ENCODE data around the gene TRAF7.
"Not testable (repeated sequence)": the region's sequence is repeated elsewhere in the genome, so short reads cannot be mapped to it uniquely, and the experiment has no call there.

Gene TRAF7

DNA sequence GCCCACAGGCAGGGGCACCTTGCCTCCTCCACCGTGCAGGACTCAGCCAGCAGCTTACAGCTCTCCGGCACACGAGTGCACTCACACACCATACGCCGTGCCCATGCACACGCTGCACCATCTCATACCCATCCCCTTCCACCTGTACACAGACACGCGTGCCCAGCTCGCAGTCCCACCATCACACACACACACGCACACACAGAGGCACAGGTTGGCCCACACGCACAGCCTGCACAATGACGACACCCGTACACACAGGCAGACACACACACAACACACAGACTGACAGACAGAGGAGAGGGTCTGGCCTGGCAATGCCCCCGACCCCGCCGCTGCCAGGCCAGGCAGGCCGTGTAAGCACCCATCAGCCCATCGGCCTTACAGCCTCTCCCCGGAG, 28.8 kb downstream of the TRAF7 start:
- DNase-seq, result no peak

DNA sequence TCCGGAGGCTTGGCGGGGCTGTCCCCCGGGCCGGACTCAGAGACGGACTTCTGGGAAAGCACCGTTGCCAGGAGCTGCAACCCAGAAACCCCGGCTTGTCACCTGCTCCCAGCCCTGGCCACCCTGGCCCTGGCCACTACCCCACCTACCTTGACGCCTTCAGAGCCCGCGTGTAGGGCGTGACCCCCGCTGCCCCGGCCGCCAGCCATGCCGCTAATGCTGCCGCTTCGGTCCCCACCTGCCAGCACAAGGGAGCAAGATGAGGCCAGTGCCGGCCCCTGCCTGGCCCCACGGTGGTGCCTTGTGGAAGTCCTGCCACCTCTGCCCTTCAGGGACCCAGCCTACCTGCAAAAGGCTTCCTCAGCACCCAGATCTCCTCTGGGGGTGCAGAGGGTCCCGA, 29.4 kb downstream of the TRAF7 start:
- DNase-seq, result no peak

DNA sequence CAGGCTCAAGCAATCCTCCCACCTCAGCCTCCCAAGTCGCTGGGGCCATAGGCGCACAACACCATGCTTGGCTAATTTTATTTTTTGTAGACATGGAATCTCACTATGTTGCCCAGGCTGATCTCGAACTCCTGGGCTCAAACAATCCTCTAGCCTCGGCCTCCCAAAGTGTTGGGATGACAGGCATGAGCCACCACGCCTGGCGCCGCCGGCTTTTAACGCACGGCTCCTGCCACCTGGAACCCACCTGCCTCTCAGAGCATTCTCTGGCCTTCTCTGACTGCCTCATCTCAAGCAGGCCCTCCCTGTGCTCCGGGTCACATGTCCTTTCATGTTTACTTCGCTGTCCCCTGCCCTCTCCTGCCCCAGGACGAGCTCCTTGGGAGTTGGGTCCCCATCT, 30.5 kb downstream of the TRAF7 start:
- DNase-seq, result no peak

DNA sequence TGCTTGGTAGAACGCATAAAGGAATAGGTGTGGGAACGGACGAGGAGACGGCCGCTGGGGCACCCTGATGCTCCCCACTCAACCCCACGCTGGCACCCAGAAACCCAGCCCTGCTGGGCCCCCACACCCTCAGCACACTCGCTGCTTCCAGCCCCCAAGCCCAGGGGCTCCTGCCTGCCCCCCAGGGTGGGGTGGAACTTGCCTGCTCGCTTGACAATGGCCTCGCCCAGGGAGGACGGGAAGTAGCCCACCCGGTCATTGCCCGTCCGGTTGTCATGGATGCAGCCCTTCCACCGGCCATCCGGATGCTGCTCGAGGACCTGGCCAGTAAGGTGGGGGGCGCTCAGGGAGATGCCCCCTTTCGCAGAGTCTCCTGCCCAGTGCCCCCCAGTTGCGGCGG, 30.9 kb downstream of the TRAF7 start:
- no peak for DNase-seq

DNA sequence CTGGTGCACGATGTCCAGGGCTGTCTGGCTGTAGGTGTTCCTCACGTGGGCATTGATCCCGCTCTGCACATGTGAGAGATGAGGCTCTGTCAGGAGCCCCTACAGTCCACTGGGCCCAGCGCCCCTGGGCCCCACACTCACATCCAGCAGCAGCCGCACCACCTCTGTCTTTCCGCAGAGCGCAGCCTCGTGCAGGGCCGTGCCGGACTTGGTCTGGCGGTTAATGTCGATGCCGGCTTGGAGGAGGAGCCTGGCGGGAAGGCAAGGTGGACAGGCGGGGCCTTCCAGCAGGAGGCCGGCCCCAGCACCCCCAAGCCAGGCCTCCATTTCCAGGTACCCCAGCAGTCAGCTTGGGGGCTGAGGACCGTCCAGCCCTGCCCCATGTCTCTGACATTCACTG, 31.6 kb downstream of the TRAF7 start:
- no peak for DNase-seq

DNA sequence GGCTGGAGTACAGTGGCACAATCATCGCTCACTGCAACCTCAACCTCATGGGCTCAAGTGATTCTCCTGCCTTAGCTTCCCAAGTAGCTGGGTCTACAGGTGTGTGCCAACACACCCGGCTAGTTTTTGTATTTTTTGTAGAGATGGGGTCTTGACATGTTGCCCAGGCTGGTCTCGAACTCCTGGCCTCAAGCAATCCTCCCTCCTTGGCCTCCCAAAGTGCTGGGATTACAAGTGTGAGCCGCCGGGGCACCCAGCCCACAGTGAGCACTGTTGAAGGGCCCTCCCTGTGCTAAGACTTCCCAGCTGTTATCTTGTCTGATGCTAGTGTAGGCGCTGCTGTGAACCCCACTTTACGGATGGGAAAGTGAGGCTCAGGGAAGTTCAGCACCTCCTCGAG, 32.8 kb downstream of the TRAF7 start:
- DNase-seq, result no peak

DNA sequence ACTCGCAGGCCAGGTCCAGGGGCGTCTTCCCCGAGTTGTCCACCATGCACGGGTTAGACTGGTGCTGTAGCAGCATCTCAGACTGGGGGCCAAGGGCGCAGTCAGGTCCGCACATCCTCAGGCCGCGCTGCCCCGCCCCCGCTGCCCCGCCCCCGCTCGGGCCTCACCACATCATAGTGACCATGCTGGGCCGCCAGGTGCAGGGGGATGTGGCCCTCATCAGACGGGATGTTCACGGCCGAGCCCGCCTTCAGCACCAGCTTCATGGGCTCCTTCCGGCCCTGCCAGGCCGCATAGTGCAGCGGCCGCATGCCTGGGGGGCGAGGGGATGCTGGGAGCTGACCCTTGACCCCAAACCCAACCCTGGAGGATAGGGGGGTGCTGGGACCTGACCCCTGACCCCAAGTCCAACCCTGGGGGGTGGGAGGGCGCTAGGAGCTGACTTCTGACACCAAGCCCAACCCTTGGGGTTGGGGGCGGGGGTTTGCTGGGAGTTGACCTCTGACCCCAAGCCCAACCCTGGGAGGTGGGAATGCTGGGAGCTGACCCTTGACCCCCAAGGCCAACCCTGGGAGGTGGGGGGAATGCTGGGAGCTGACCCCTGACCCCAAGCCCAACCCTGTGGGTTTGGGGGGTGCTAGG, 33.8 kb downstream of the TRAF7 start:
- DNase-seq, result no peak

DNA sequence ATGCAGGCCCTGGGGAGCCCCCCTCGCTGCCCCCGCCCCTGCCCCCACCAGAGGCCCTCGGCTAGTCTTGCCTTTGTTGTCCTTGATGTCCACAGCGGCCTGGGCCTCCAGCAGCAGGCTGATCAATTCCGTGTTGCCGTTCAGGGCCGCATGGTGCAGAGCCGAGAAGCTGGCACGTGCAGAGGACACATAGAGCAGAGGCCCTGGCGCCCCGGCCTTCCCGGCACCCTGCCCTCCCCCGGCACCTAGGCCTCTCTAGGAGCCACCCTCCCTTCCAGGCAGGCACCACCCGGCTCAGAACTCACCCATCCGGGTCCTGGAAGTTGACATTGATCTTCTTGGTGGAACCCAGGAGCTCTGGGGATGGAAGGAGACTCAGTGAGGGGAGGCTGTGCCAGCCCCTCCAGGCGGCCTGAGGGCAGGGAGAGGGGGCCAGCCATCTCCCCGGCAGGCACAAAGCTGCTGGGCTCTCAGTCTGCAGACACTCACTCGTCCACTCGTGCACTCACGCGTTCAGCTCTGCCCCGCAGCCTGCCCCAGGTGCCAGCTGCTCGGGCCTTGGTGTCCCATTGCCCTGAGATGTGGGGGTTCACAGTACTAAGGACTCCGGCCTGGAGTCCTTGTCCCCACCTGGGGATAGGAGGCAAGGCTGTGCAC, 34.5 kb downstream of the TRAF7 start:
- no peak for DNase-seq

DNA sequence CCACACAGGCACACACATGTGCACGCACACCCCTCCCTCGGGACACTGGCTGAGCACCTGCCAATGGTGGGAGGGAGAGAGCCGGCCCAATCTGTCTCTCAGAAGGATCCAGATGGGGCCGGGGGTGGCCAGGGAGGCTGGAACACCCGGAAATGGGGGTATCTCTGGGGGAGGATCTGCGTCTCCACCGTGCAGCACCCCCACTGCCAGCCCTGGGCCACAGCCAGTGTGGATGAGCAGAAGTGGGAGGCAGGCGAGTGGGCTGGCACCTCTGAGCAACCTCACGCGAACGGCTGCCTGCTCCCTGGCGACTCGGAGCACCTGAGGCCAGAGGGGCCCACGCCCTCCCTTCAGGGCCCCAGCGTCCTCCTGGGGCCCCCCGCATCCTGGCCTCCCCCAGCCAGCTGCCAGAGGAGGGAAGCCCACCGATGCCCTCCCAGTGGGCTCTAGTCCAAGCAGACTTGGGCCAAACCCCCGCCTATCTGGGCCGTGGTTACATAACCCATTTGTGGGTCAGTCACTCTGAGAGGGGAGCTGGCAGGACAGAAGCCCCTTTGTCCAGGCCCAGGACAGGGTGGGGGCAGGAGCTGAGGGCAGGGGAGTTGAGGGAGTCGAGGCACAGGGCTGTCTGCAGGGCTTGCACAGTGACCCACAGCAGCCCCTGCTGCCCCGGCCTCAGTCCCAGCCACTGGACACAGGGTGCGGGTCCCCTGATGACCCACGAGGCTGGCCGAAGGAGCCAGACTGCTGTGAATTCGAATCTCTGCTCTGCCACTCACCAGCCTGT, 35.3 kb downstream of the TRAF7 start:
- DNase-seq, result no peak

DNA sequence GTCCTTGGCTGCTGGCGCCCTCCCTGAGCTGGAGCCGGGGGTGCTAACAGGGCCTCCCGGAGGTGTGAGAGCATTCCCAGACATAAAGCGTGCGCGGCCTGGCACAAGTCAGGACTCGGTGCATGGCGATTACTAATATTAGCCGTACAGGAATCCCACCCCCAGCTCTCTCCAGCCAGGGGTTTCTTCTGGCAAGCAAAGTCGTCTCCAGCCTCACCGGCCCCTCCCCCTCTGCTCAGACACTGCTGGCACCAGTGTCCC, 35.8 kb downstream of the TRAF7 start:
- no peak for DNase-seq

DNA sequence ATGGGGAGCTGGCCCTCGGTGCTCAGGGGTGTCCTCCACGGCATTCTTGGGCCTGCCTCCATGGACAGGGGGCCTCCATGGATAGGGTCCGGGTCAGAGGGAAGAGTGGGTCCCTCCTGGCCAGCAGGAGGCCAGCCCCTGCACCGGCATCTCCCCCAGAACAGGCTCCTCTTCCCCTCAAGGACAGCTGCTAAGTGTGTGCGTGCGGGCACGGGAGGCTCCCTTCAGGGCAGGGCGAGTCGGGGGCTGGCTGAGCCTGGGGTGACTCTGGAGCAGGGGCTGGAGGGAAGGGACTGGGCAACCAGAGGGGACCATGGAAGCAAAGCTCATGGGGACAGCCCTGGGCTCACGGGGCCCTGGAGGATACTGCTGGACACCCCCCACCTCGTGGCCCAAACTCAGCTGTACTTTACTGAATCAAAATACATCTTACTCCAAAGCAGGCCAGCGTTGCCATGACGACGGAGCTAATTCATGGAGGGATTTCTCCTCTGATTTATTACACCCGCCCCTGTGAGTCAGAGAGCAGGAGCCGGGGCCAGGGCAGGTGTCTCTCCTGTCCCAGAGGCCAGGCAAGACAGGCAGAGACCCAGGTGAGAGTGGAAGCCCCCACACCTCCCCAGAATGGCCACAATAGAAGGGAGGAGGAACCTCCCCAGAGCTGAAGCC, 38.7 kb downstream of the TRAF7 start:
- peak in 1 of 2 experiments; percentile 21 for DNase-seq

DNA sequence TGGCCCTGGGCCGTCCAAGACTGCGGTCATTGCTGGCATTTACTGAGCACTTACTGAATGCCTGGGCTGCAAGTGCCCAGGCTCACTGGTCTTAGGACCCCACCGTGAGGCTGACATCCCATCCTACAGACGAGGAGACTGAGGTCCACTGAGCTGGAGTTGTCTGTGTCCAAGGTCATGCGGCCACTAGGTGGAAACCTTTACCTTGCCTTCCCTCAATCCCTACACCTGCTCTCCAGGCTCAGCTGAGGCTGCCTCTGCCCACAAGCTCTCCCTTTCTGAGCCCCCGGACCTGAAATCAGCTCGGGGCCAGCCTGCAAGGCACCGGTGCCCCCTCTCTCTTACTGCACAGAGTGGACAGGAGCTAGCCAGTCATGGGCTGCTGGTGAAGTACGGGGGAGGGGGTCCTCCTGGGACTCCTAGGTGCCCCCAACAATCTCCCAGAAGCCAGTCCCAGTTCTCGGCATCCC, 39.3 kb downstream of the TRAF7 start:
- DNase-seq, result peak; percentile 51 to 61

DNA sequence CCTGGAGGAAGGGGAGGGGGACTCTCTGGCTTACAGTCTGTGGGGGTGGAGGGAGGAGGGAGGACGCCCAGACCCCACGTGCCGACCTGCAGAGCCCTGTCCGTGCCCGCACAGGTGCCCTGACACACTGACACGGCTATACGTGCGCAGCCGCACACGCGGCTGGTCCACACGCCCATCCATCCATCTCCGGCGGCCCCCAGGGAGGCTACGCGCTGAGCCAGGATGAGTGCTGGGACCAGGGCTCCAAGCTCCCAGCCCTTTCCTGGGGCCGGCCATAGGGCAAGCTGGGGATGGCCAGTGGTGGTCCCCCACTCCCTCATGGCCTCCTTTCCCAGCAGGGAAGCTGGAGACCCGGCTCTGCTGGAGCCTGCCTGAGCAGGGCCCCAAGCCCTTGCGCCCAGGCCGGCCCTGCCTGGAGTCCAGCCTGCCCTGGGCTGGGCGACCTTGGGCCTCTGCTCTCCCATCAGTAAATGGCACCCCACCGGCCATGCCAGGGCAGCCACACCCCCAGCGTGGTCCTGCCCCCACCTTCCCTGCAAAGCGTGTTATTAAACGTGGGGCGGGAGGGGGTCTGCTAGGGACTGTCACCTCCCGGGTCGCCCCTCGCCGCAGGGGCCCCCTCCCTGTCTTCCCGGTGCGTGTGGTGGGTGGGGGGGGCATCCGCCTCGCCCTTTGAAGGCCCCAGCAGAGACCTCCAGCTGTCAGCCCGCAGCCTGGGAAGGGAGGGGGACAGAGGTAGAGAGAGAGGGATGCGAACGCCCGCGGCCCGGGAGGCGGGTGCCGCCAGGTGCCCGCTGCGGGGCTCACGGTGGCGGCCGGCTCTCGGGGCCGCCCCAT, 40.0 kb downstream of the TRAF7 start:
- DNase-seq, result no peak

DNA sequence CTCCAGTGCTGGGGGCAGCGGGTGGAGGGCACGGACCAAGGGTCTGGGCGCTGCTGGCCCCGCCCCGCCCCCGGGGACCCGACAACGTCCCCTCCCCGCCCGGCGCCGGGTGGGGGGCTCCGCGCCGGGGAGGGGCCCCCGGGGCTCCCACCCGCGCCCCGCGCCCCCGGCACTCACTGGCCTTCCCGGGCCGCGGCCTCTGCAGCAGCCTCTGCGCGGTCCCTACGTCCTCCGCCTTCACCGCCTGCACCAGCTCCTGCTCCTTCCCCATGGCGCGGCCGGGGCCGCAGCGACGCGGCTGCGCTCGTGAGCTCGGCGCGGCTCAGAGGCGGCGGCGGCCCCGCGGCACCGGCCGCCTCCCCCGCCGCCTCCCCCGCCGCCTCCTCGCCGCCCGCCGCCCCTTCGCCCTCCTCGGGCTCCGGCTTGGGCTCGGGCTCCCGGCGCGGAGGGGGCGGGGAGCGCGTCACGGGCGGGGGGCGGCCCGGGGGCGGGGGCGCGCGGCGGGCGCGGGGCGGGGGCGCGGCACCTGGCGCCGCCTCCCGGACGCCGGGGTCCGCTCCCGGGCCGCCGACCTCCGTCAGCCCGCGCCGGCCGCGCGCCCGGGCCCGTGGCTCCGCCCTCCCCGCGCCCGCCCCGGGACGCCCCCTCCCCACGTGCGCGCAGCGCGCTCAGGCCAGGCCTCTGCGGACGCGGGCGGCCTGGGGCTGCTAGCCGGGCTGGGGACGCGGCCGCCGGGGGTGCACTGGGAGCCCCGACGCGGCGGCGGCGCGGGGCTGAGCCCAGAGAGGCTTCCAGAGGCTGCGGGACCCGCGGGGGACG, 40.8 kb downstream of the TRAF7 start, which contains the start of gene CASKIN1:
TSS of gene CASKIN1 (minus strand) at position 444 of the 819 bp plus-strand sequence. CDS start at position 271, 173 bp downstream.
- DNase-seq, result peak in 1 of 2 experiments; percentile 15

DNA sequence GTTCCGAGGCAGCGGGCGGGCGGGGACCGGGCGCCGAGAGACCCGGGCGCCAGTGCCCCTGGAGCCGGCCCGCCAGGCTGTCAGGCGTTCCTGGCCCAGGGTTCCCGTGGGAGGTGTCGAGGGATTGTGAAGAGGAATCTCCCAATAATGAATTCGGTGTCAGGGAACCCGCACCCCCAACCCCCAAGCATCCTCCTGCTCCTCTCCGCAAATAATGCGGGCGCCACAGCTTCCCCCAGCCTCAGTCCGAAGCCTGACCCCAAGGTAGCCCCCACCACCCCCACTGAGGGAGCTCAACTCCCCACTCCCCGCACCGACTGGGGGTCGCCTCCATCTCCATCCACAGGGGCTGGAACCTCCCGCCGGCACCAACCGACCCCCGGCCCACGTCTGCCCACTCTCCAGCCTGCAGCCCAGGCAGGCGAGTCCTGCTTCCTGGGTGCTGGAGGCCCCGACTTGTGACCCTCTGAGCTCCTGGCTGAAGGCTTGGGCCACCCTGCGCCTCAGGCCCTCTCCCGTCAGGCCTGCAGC, 41.5 kb downstream of the TRAF7 start:
- no peak for DNase-seq

DNA sequence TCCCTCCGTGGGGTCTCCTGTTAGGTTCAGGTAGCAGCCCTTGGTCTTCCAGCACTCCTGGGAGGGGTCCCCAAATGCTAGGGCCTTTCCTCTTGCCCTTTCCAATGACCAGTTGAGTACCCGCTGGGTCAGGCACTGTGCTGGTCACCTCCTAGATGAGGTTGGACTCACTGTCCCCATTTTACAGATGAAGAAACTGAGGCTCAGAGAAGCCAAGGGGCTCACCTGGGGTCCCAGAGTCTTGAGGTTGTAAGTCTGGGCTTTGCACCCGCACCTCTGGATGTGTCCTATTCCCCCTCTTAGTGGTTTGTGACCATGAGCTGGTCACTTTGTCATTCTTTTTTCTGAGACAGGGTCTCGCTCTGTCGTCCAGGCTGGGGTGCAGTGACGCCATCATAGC, 42.2 kb downstream of the TRAF7 start:
- DNase-seq, result no peak

DNA sequence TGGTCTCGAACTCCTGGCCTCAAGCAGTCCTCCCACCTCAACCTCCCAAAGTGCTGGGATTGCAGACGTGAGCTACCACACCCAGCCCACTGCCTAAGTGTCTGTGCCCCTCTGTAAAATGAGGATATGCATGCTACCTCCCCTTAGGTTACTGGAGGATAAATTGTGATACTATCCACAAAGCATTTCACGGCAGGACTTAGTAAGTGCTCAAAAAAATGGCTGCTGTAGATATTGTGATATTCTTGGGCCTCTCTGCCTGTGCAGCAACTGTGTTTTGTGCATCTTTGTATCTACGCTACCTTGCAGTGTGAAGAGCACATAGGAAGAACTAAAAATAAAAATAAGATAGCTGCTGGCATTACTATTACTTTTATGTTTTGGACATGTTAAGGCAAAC, 42.7 kb downstream of the TRAF7 start:
- no peak for DNase-seq

DNA sequence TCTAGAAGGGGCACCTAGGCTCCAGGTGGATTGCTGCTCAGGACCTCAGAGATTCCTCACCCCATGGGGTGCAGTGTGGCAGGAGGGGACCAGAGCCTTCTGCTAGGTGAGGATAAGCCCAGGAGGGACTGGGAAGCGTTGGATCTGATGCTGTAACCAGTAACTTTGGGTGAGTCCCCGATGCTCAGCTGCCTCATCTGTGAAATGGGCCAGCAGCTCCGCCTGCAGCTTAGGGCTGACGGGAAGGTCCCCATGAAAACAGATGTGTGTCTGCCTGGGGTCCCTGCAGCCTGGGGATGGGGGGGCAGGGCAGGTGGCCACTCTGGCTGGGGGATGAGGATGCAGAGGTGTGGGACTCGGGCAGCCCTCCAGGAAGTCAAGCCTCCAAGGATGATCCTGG, 43.5 kb downstream of the TRAF7 start:
- DNase-seq, result no peak

DNA sequence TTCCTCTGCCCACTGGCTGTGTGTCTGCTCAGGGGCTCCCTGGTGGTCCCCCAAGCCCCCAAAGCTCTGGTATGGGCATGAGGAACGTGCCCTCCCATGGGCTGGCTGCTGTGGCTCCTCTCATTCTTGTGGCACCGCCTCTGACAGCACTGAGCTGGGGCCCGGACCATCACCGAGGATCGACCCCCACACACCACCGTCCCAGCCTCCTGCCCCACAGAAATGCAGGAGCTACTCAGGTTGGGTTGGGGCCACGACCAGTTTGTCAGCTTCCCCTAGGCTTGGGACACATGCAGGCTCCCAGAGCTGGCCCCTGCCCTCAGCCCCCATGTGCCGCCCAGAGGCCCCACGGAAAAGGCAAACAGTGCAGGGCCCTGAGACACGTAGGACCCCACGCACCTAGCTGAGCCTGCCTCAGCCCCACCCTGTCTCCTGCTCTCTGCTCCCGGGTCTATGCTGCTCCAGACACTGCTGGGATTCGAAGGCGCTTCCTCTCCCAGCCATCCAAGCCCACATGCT, 44.1 kb downstream of the TRAF7 start:
- DNase-seq, result no peak

DNA sequence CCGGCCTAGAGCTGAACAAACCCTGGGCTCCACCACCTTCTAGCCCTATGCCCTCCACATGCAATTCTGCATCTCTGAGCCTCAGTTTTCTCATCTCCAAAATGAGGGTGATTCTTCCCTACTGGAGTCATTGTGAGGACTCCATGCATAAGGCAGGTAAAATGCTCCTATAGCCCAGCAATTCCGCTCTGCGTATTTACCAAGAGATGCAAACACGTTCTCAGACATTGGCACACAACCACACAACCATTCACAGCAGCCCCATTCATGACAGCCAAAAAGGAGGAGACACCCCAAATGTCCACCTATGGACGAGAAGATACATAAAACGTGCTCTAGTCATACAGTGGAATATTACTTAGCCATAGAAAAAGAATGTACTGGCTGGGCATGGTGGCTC, 44.7 kb downstream of the TRAF7 start:
- no peak for DNase-seq

DNA sequence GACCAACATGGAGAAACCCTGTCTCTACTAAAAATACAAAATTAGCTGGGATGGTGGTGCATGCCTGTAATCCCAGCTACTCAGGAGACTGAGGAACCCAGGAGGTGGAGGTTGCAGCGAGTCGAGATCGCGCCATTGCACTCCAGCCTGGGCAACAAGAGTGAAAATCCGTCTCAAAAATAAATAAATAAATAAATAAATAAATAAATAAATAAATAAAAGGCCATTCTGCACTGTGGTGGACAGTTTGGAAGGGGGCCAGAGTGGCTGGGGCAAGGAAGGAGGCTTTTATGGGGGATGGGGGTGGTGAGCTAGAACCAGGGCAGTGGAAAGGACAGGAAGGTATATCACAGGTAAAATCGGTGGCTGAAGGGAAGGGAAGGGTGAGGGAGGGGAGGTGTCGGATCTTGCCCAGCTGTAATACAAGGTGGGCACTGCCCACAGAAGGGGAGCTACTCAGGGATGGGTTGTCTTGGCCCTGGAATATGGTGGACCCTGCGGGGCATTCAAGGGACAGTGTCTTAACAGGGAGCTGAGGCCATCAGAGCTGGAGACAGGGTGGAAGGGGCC, 47.6 kb downstream of the TRAF7 start:
- not testable (repeated sequence) for DNase-seq
